ENCODE measurements around the gene GIGYF2.

The GIGYF2 gene

GRCh38 chr2:232761301-232761907 is 64.3 kb downstream of the GIGYF2 start:
- peak in 4 of 5 donors; percentile 7 to 47 (median 22) for DNase-seq

- no peak for DNase-seq
Measured at GRCh38 chr2:232767866-232768265, 70.7 kb downstream of the GIGYF2 start.

GRCh38 chr2:232770207-232770606 is 73.1 kb downstream of the GIGYF2 start:
- no peak for DNase-seq

GRCh38 chr2:232771870-232772269 is 74.7 kb downstream of the GIGYF2 start:
- no peak for DNase-seq

GRCh38 chr2:232772531-232772930 is 75.4 kb downstream of the GIGYF2 start:
- peak in 1 of 5 donors; percentile 73 for DNase-seq

GRCh38 chr2:232773815-232774214 is 76.7 kb downstream of the GIGYF2 start:
- DNase-seq = peak in 1 of 5 donors; percentile 42

- no peak for DNase-seq
Measured at GRCh38 chr2:232776435-232776834, 79.3 kb downstream of the GIGYF2 start, which contains the start of gene KCNJ13. Gene KCNJ13, minus strand, starts transcription at chr2:232776565. Its CDS starts 5,203 bp downstream, at chr2:232771362.

GRCh38 chr2:232777276-232777675 is 80.1 kb downstream of the GIGYF2 start:
- no peak for DNase-seq

GRCh38 chr2:232779465-232779864 is 82.3 kb downstream of the GIGYF2 start:
- no peak for DNase-seq

DNA sequence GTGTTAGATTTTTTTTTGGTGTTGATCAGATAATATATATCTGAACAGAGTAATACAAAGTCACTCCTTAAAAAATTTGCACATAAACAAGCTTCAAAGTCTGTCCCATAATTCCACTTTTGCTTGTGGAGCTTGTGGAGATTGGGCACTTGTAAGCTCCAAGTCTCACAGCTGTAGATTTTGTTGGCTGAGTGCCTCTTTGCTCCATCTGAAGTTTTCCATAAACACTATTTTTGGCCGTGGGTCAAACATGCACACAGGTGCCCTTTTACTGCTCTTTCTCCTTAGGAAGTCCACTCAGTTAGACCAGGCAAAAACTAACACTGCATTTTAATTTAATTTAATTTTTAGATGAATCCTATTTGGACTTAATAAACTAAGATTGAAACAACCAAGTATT is 82.8 kb downstream of the GIGYF2 start:
- no peak for DNase-seq

DNA sequence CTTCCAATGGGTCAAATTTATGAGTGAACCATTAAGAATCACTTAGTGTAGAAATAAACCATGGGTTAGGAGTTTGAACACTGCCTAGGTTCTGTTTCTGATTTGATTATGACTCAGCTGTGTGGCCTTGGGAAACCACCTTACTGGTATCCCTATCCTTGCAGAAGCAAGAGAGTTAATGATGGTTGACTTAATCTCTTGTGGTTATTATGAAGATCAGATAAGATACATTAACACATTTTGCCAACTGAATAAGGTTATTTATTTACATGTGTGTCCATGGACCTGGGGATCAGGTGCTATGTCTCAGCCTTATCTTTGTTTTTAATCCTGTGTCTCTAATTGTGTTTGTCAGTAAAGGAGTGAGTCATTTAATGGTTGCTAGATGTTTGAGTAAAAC is 84.6 kb downstream of the GIGYF2 start:
- DNase-seq = peak in 1 of 5 donors; percentile 77

GRCh38 chr2:232783278-232783677 is 86.1 kb downstream of the GIGYF2 start:
- no peak for DNase-seq

GRCh38 chr2:232787806-232788205 is 90.7 kb downstream of the GIGYF2 start:
- no peak for DNase-seq

GRCh38 chr2:232789082-232789481 is 92.0 kb downstream of the GIGYF2 start:
- no peak for DNase-seq

DNA sequence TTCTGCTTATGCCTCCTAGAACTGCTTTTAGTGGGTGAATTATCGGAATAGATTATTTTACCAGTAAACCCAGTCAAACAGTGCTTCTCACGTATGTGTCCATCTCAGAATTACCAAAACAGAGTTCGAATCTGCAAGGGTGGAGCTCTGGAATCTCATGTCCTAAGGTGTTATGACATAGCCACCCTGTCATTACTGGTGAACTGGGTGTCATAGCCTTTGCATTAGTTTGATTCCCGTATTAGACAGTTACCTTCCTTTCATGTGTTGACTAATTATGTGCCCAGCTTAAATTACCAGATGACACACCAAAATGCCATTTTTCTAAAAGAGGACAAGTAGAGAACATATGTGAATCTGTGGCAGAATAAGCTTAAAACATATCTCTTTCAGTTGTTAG is 94.4 kb downstream of the GIGYF2 start:
- DNase-seq = no peak

DNA sequence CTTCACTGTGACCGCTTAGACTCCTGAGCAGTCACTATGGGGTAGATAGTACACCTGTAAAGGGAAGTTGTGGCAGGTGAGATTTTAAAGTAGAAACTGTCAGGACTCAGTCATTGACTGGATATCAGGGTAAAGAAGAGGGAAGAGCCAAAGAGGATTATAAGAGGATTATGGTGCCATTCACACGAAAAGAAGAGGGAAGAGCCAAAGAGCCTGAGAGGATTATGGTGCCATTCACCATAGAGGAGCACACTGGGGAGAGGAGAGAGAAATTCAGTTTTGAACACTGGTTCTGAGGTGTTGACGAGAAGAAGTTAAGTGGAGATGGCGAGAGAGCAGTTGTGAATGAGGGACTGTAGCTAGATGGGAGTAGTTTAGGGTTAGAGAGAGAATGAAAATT is 96.1 kb downstream of the GIGYF2 start:
- no peak for DNase-seq

DNA sequence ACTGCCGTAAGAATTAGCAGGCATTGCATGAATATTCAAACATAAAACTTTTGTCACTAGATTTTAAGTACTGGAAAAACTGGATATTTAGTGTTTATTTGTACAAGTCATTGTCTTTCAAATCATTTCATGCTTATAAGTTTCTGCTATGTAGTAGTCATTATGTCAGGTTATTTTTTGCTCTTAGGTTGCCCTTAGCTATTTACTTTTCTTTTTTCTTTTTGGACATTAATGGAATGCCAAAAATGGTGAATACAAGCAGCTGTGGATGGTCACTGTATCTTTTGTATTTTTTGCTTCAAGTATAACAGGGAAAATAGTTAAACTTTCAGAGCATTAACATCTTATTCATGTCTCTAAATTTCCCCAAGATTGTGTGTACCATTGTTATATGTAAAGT is 97.8 kb downstream of the GIGYF2 start:
- no peak for DNase-seq

- no peak for DNase-seq
Measured at GRCh38 chr2:232795920-232796319, 98.8 kb downstream of the GIGYF2 start.

DNA sequence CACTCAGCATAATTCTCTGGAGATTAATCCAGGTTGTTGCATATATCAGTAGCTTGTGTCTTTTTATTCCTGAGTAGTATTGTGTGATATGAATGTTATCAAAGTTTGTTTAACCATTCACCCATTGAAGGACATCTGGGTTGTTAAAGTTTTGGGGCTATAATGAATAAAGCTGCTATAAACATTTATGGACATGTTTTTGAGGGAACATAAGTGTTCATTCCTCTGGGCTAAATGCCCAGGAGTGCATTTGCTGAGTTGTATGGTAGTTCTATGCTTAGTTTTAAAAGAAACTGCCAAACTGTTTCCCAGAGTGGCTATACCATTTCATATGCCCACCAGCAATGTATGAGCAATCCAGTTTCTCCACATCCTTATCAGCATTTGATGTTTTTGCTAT is 101.1 kb downstream of the GIGYF2 start:
- no peak for DNase-seq

- no peak for DNase-seq
Measured at GRCh38 chr2:232800166-232800565, 103.0 kb downstream of the GIGYF2 start.

GRCh38 chr2:232802091-232802490 is 105.0 kb downstream of the GIGYF2 start:
- DNase-seq = no peak

DNA sequence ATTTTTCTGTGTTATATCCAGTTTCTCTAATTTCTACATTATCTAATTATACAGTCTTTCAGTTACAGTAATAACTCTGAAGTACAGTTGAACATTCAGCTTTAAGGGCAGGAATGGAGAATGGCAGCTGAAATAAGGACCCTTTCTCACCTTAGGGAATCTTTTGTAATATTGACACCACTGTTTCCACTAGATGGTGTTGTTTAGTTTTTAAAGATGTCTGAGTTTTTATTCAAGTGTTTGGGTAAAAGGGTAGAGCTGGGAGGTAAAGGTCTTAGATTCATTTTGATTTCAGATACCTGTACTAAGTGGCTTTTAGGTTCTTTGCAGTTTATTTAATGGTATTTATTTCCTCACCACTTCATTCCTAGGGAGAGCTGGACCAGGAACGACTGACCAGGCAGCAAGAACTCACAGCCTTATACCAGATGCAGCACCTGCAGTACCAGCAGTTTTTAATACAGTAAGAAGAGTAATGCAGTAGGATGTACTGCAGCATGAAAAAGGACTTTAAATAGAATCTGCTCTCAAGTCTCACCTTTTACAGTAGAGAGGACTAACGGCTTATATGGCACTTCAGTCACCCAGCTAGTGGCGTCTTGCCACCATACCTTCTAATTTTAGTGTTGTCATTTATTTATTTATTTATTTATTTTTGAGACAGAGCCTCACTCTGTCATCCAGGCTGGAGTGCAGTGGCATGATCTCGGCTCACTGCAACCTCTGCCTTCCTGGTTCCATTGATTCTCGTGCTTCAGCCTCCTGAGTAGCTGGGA is 112.4 kb downstream of the GIGYF2 start:
- DNase-seq = no peak

GRCh38 chr2:232810444-232810843 is 113.3 kb downstream of the GIGYF2 start:
- no peak for DNase-seq

- DNase-seq = no peak
Measured at GRCh38 chr2:232815569-232815968, 118.4 kb downstream of the GIGYF2 start.

Data from T-helper 1 cell (primary cell).